Stimulated activated CD4-positive, alpha-beta T cell treated with anti-CD3 and anti-CD28 coated beads, Interleukin-1b, Interleukin-23, amount 100 ng/mL, for 1 hour (primary cell): ENCODE results near the gene TEKT1.
"Not testable (repeated sequence)": the region's sequence is repeated elsewhere in the genome, so short reads cannot be mapped to it uniquely, and the experiment has no call there.

ENCODE experiments used
- DNase-seq, 2 donors: peaks; one replicate each; pipeline ENCODE4 v3.0.0-alpha.2; 2020; ENCODE audit warnings: low read depth in 2 of 2

TEKT1 gene

GRCh38 chr17:6831661-6832263 lies at the start of gene TEKT1:
TEKT1 (minus strand) TSS chr17:6831729; CDS start chr17:6830376, 1,353 bp downstream.
- DNase-seq = peak in 1 of 2 donors; percentile 33

- not testable (repeated sequence) for DNase-seq
Observed at GRCh38 chr17:6879221-6879975, 47.9 kb upstream of the TEKT1 start.

GRCh38 chr17:6875276-6875675 lies 43.7 kb upstream of the TEKT1 start:
- not testable (repeated sequence) for DNase-seq

GRCh38 chr17:6872936-6873335 lies 41.4 kb upstream of the TEKT1 start:
- DNase-seq = no peak

GRCh38 chr17:6870841-6871240 lies 39.3 kb upstream of the TEKT1 start:
- DNase-seq = no peak

- DNase-seq = no peak
Observed at GRCh38 chr17:6868582-6868981, 37.1 kb upstream of the TEKT1 start.

- no peak for DNase-seq
Observed at GRCh38 chr17:6867849-6868248, 36.3 kb upstream of the TEKT1 start.

GRCh38 chr17:6862825-6863224 lies 31.3 kb upstream of the TEKT1 start:
- DNase-seq = no peak

- DNase-seq = no peak
Observed at GRCh38 chr17:6862122-6862521, 30.6 kb upstream of the TEKT1 start.

- no peak for DNase-seq
Observed at GRCh38 chr17:6857904-6858303, 26.4 kb upstream of the TEKT1 start.

GRCh38 chr17:6857336-6857735 lies 25.8 kb upstream of the TEKT1 start:
- DNase-seq = no peak

- no peak for DNase-seq
Observed at GRCh38 chr17:6856051-6856450, 24.5 kb upstream of the TEKT1 start.

- no peak for DNase-seq
Observed at GRCh38 chr17:6853764-6854442, 22.4 kb upstream of the TEKT1 start.

- DNase-seq = not testable (repeated sequence)
Observed at GRCh38 chr17:6848545-6849179, 17.1 kb upstream of the TEKT1 start.

GRCh38 chr17:6846138-6846537 lies 14.6 kb upstream of the TEKT1 start:
- not testable (repeated sequence) for DNase-seq

GRCh38 chr17:6844406-6844805 lies 12.9 kb upstream of the TEKT1 start:
- DNase-seq = not testable (repeated sequence)

- no peak for DNase-seq
Observed at GRCh38 chr17:6843241-6843880, 11.8 kb upstream of the TEKT1 start.

GRCh38 chr17:6841769-6842168 lies 10.2 kb upstream of the TEKT1 start:
- DNase-seq = not testable (repeated sequence)

- no peak for DNase-seq
Observed at GRCh38 chr17:6830383-6830986, 1.0 kb downstream of the TEKT1 start.

GRCh38 chr17:6823011-6823442 lies 8.5 kb downstream of the TEKT1 start:
- no peak for DNase-seq

- DNase-seq = no peak
Observed at GRCh38 chr17:6818938-6819337, 12.6 kb downstream of the TEKT1 start.
